D721Med (cell line): ENCODE measurements around the gene CCDC63.

Experiments
- DNase-seq: peaks from one replicate; pipeline ENCODE4 v3.0.0; 2011; ENCODE audit warnings: low spot score; ENCODE audit not compliant: insufficient read length
- FAIRE-seq: peaks from 2 replicates; lab custom pipeline; 2011; peaks lifted over from hg19 to GRCh38; lab: Jason Lieb, UNC
- CTCF ChIP-seq: IDR thresholded peaks from 2 replicates; pipeline ENCODE4 v1.5.1; 2012; ENCODE audit warnings: mild to moderate bottlenecking, control low read depth; ENCODE audit not compliant: insufficient read depth; ENCODE audit errors: missing control alignments

Gene CCDC63

GRCh38 chr12:110934093-110934852, 87.5 kb downstream of the CCDC63 start:
- no peak for TF ChIP-seq CTCF
- no peak for DNase-seq
- no peak for FAIRE-seq

GRCh38 chr12:110935588-110935987, 88.8 kb downstream of the CCDC63 start:
- no peak for DNase-seq
- FAIRE-seq: no peak
- TF ChIP-seq CTCF: no peak

- DNase-seq (no peak), FAIRE-seq (no peak)
- no peak for TF ChIP-seq CTCF
Observed at GRCh38 chr12:110936367-110937103, 89.7 kb downstream of the CCDC63 start.

- FAIRE-seq: no peak
- TF ChIP-seq CTCF: peak; percentile 93
- DNase-seq: peak; percentile 71
Observed at GRCh38 chr12:110937104-110937641, 90.4 kb downstream of the CCDC63 start.

GRCh38 chr12:110940296-110940695, 93.5 kb downstream of the CCDC63 start:
- FAIRE-seq: no peak
- DNase-seq: no peak
- no peak for TF ChIP-seq CTCF

- no peak for TF ChIP-seq CTCF
- no peak for DNase-seq
- FAIRE-seq: no peak
Observed at GRCh38 chr12:110940933-110941332, 94.1 kb downstream of the CCDC63 start.

GRCh38 chr12:110941391-110941790, 94.6 kb downstream of the CCDC63 start:
- no peak for TF ChIP-seq CTCF
- DNase-seq: no peak
- no peak for FAIRE-seq
